ENCODE data around the gene FBRSL1. TPM values are rescaled to one million over a fixed set of nuclear protein-coding genes. Genes with fewer than 3 reads are reported as not detected.

Gene FBRSL1
- total and polyA plus RNA-seq, 2 donors (not counting 3 experiments of a cell fraction or from before 2014, with no cell fraction given): 19.3 to 79.8 TPM

DNA sequence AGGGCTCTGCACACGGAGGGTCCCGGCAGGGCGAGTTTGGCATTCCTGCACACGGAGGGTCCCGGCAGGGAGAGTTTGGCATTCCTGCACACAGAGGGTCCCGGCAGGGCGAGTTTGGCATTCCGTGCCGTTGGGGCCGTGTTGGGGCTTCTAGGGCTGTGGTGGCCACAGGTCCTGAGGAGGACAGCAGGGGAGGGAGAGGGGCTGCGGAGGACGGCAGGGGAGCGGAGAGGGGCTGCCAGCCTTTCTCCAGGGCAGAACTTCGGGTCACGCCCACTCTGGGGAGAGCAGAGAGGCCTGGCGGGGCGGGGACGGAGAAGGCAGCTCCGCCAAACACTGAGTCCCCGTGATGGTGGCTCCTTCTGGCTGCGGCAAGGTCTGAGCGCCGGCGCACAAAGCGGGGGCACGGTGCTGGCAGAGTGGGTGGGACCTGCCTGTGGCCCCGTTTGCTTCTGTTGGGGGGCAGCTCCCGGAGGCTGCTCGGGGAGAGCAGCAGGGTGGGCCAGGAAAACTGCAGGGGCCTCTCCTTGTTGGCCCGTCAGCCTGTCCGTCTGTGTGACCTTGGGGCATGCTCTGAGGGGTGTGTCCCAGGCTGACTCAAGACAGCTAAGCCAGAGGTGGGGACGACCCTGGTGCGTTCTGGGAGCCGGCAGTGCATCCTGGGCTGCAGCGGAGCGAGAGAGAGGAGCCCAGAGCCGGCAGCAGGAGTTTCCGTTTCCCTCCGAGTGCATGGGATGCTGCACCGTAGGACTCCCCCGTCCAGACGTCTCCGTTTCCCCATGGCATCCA lies 60.3 kb downstream of the FBRSL1 start:
- DNase-seq (ENCODE audit: low read depth, low spot score) (no peak), FAIRE-seq (no peak)
- intact Hi-C loops (cut with micrococcal nuclease): no loop called here
- no peaks in the 10 kb centered on the region for H3K9me3 ChIP-seq (replicated peaks; ENCODE audit: control insufficient read depth, insufficient read depth, low read length)
- no peak overlapping the region for H3K4me3 ChIP-seq (replicated peaks in 1 of 3; ENCODE audit: insufficient read depth in 1 of 3, low read depth in 1 of 3, low read length in 3 of 3)
- H3K36me3 ChIP-seq (ENCODE audit: control insufficient read depth in 2 of 2, extremely low read depth in 1 of 2, insufficient read depth in 2 of 2, low read length in 2 of 2): no peaks in the 10 kb centered on the region
- H3K9ac ChIP-seq (replicated peaks; ENCODE audit: extremely low read depth, insufficient read depth, low read length): no peak overlapping the region
- BruUV-seq (replicated peaks): no TSS peak
- no peaks in the 10 kb centered on the region for H3K4me1 ChIP-seq (ENCODE audit: control insufficient read depth, extremely low read depth, insufficient read depth, low read length)
- no peak overlapping the region for H3K27ac ChIP-seq (ENCODE audit: insufficient read depth, low read depth, low read length)
- H2AFZ ChIP-seq (ENCODE audit: low read depth, low read length): no peak overlapping the region
- TF ChIP-seq, protein P1, sequence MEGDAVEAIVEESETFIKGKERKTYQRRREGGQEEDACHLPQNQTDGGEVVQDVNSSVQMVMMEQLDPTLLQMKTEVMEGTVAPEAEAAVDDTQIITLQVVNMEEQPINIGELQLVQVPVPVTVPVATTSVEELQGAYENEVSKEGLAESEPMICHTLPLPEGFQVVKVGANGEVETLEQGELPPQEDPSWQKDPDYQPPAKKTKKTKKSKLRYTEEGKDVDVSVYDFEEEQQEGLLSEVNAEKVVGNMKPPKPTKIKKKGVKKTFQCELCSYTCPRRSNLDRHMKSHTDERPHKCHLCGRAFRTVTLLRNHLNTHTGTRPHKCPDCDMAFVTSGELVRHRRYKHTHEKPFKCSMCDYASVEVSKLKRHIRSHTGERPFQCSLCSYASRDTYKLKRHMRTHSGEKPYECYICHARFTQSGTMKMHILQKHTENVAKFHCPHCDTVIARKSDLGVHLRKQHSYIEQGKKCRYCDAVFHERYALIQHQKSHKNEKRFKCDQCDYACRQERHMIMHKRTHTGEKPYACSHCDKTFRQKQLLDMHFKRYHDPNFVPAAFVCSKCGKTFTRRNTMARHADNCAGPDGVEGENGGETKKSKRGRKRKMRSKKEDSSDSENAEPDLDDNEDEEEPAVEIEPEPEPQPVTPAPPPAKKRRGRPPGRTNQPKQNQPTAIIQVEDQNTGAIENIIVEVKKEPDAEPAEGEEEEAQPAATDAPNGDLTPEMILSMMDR (IDR thresholded peaks at IDR 0.05; ENCODE audit: extremely low read depth in 1 of 2, insufficient read depth in 1 of 2, low read depth in 1 of 2, low read length in 2 of 2): no peak
- TF ChIP-seq, protein P2, sequence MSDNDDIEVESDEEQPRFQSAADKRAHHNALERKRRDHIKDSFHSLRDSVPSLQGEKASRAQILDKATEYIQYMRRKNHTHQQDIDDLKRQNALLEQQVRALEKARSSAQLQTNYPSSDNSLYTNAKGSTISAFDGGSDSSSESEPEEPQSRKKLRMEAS (IDR thresholded peaks at IDR 0.05; ENCODE audit: insufficient read depth, insufficient read length): no peak
- no peak for TF ChIP-seq POLR2AphosphoS5 (IDR thresholded peaks at IDR 0.05; ENCODE audit: insufficient read depth, low read depth, low read length)
- TF ChIP-seq EZH2 (IDR thresholded peaks at IDR 0.05; ENCODE audit: borderline replicate concordance, low read depth, low read length, severe bottlenecking): no peak
- TF ChIP-seq FOS (IDR thresholded peaks at IDR 0.05; ENCODE audit: borderline replicate concordance, insufficient read depth, low read length): no peak
- TF ChIP-seq GATA2 (IDR thresholded peaks at IDR 0.05; ENCODE audit: insufficient read depth, insufficient read length, low read depth, low read length): no peak
- no peak for TF ChIP-seq MYC (IDR thresholded peaks at IDR 0.05; ENCODE audit: low read depth, low read length)
- no peak for TF ChIP-seq JUN (IDR thresholded peaks at IDR 0.05; ENCODE audit: borderline replicate concordance, insufficient read depth, insufficient read length, low read depth)
- TF ChIP-seq POLR2A (IDR thresholded peaks at IDR 0.05; ENCODE audit: low read depth, low read length): no peak
- H3K4me2 ChIP-seq (ENCODE audit: insufficient read depth, low read length): no peak overlapping the region
- H3K9me1 ChIP-seq (replicated peaks; ENCODE audit: control insufficient read depth, extremely low read depth, insufficient read depth, low read length): no peaks in the 10 kb centered on the region
- H3K79me2 ChIP-seq (ENCODE audit: control insufficient read depth, insufficient read depth, low read length): no peaks in the 10 kb centered on the region
- dilution Hi-C loops (cut with MboI; ENCODE audit: extremely low pct_ligation_motif_present, low sequenced_read_pairs): no loop called here
- POLR2A ChIA-PET: no interaction called here
- H3K27me3 ChIP-seq (ENCODE audit: control insufficient read depth in 2 of 2, insufficient read depth in 2 of 2, low read length in 2 of 2): no peaks in the 10 kb centered on the region
- no peaks in the 10 kb centered on the region for H4K20me1 ChIP-seq (replicated peaks; ENCODE audit: control insufficient read depth, extremely low read depth, insufficient read depth, low read length)
- CTCF ChIA-PET: no interaction called here
